GM10266 (cell line): ENCODE measurements around the gene MRPS18B.
A peak's percentile ranks its signal among the peaks of the same experiment; 100 is the strongest.

ENCODE experiments used
- DNase-seq: peaks from one replicate; pipeline ENCODE4 v3.0.0; 2012; ENCODE audit errors: extremely low spot score
- CTCF ChIP-seq: IDR thresholded peaks from 2 replicates; pipeline ENCODE4 v1.5.1; 2012; ENCODE audit warnings: mild to moderate bottlenecking, low read depth; ENCODE audit not compliant: control insufficient read depth, insufficient read depth; ENCODE audit errors: missing control alignments

The MRPS18B gene

GRCh38 chr6:30617565-30618269 lies at the start of gene MRPS18B:
Gene MRPS18B, plus strand, starts transcription at chr6:30617840. Its CDS starts 26 bp downstream, at chr6:30617866.
- TF ChIP-seq CTCF = no peak
- DNase-seq = peak; percentile 87

- no peak for TF ChIP-seq CTCF
- DNase-seq = no peak
Measured at GRCh38 chr6:30568245-30568644, 49.4 kb upstream of the MRPS18B start.

GRCh38 chr6:30570263-30570662 lies 47.4 kb upstream of the MRPS18B start:
- no peak for DNase-seq
- no peak for TF ChIP-seq CTCF

GRCh38 chr6:30570740-30571074 lies 46.9 kb upstream of the MRPS18B start:
- DNase-seq = no peak
- TF ChIP-seq CTCF = no peak

- no peak for TF ChIP-seq CTCF
- peak; percentile 96 for DNase-seq
Measured at GRCh38 chr6:30571075-30571761, 46.4 kb upstream of the MRPS18B start, which contains the start of gene ABCF1. Gene ABCF1, plus strand, starts transcription at chr6:30571442. Its CDS starts 46 bp downstream, at chr6:30571488.

- DNase-seq = no peak
- no peak for TF ChIP-seq CTCF
Measured at GRCh38 chr6:30571762-30572082, 45.9 kb upstream of the MRPS18B start.

- DNase-seq = no peak
- no peak for TF ChIP-seq CTCF
Measured at GRCh38 chr6:30572148-30572547, 45.5 kb upstream of the MRPS18B start.
